ENCODE data around the gene PAPPA2.

PAPPA2 gene

GRCh38 chr1:176494436-176494835, 31.5 kb downstream of the PAPPA2 start:
- TF ChIP-seq, protein P1, sequence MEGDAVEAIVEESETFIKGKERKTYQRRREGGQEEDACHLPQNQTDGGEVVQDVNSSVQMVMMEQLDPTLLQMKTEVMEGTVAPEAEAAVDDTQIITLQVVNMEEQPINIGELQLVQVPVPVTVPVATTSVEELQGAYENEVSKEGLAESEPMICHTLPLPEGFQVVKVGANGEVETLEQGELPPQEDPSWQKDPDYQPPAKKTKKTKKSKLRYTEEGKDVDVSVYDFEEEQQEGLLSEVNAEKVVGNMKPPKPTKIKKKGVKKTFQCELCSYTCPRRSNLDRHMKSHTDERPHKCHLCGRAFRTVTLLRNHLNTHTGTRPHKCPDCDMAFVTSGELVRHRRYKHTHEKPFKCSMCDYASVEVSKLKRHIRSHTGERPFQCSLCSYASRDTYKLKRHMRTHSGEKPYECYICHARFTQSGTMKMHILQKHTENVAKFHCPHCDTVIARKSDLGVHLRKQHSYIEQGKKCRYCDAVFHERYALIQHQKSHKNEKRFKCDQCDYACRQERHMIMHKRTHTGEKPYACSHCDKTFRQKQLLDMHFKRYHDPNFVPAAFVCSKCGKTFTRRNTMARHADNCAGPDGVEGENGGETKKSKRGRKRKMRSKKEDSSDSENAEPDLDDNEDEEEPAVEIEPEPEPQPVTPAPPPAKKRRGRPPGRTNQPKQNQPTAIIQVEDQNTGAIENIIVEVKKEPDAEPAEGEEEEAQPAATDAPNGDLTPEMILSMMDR (IDR thresholded peaks at IDR 0.05; ENCODE audit: control insufficient read depth, extremely low read depth, insufficient read depth) = no peak
- H3K4me3 ChIP-seq (ENCODE audit: low read depth, low read length) = no peak overlapping the region
- DNase-seq (ENCODE audit: low read depth) = no peak

DNA sequence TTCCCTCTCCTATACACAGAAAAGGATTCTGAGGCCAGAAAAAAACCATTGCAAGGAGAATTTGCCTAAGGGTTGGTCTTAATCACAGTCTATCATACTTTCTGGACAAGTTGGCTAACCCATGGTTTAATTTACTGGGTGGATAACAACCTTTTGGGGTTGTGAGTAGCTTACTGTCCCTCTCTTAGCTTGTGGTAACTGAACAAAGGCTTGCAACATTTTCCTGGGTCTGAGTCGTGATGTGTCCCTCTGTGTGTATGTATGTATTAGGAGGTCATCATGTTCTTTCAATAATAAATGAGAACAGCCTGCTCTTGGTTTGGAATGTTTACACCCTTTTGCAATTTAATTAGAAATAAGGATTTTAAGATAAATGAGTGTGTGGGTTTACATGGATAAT, 36.7 kb downstream of the PAPPA2 start:
- DNase-seq (ENCODE audit: low read depth) = no peak

GRCh38 chr1:176501599-176501998, 38.6 kb downstream of the PAPPA2 start:
- no peak for DNase-seq (ENCODE audit: low read depth)
- TF ChIP-seq, protein P1 (IDR thresholded peaks at IDR 0.05; ENCODE audit: control insufficient read depth, extremely low read depth, insufficient read depth) = no peak
- H3K4me3 ChIP-seq (ENCODE audit: low read depth, low read length) = no peak overlapping the region

More for the DNA sequence above, 36.7 kb downstream of the PAPPA2 start:
- TF ChIP-seq, protein P1 (IDR thresholded peaks at IDR 0.05; ENCODE audit: control insufficient read depth, extremely low read depth, insufficient read depth) = no peak
- H3K4me3 ChIP-seq (ENCODE audit: low read depth, low read length) = no peak overlapping the region

DNA sequence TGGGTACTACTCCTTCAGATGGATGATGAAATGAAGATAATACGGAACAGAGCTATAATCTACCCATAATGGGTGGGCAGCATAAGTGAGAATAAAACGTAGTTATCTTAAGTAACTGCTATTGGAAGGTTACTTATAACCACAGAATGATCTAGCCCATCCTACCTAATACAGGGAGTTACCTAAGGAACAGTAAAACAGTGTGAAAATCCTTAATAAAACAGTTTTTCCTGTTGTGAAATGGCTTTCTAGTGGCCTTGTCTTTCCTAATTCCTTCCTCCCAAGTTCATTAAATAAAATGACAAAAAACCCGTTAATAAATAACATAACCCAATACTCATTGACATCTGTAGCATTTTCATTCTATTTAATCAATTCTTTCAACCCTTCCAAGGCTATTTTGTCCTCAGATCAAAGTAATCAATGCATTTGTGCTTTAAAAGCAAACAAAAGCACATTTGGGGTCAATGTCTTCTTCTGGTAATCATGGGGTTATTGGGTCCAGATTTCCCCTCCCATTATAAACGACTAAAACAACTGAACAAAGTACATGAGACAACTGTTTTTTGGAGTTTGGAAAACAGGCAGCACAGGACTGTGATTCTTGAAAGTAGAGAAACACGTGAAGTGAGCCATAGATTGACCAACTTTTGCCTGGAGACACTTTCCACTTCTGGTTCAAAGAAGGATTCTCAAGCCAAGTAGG, 42.0 kb downstream of the PAPPA2 start:
- H3K4me3 ChIP-seq (ENCODE audit: low read depth, low read length) = no peak overlapping the region
- no peak for DNase-seq (ENCODE audit: low read depth)
- TF ChIP-seq, protein P1 (IDR thresholded peaks at IDR 0.05; ENCODE audit: control insufficient read depth, extremely low read depth, insufficient read depth) = no peak

DNA sequence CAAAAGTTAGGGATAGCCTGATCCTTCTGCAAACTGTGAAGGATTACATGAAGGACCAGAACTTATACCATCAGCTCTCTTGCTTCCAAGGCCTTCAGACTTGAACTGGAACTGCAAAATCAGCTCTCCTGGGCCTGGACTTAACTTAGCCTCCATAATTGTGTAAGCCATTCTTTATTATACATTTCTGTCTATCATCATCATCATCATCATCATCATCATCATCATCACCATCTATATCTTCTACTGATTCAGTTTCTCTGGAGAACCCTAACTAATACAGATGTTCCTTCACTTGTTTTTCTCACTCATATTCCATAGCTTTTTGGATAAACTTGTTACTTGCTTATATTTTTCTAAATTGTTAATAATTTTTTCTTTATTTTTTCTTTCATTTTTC, 50.0 kb downstream of the PAPPA2 start:
- no peak overlapping the region for H3K4me3 ChIP-seq (ENCODE audit: low read depth, low read length)
- TF ChIP-seq, protein P1 (IDR thresholded peaks at IDR 0.05; ENCODE audit: control insufficient read depth, extremely low read depth, insufficient read depth) = no peak
- no peak for DNase-seq (ENCODE audit: low read depth)

DNA sequence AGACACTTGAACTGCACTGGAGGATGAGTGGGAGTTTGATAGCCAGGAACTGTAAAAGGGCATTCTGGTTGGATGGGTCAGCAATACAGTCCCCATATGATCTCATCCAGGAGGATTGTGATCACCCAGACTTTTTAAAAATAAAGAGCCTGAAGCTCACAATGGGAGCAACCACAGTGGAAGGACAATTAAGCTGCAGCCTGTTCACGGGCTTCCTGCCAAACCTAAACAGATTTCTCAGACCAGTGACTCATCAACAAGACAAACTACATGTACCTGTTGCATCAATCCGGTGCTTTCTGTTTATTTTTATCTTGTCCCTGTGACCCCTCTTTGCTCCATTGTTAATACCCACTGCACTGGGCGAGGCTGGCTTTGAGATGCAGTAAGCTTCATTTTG, 52.3 kb downstream of the PAPPA2 start:
- TF ChIP-seq, protein P1 (IDR thresholded peaks at IDR 0.05; ENCODE audit: control insufficient read depth, extremely low read depth, insufficient read depth) = no peak
- no peak overlapping the region for H3K4me3 ChIP-seq (ENCODE audit: low read depth, low read length)
- DNase-seq (ENCODE audit: low read depth) = peak; percentile 27

GRCh38 chr1:176517484-176517883, 54.5 kb downstream of the PAPPA2 start:
- no peak for DNase-seq (ENCODE audit: low read depth)
- H3K4me3 ChIP-seq (ENCODE audit: low read depth, low read length) = no peak overlapping the region

More at GRCh38 chr1:176517484-176517883, 54.5 kb downstream of the PAPPA2 start:
- TF ChIP-seq, protein P1 (IDR thresholded peaks at IDR 0.05; ENCODE audit: control insufficient read depth, extremely low read depth, insufficient read depth) = no peak

Measured in LNCaP clone FGC (cell line).